Mesenchymal stem cell (in vitro differentiated cells and primary cell): ENCODE data around the gene RAET1E.
"Not testable (repeated sequence)": the region's sequence is repeated elsewhere in the genome, so short reads cannot be mapped to it uniquely, and the experiment has no call there.

Experiments
- DNase-seq: peaks from one replicate; pipeline ENCODE4 v3.0.0-alpha.2; 2013
- H2AFZ ChIP-seq: one replicate; pipeline ENCODE4 v1.6.1; 2013; ENCODE audit warnings: low read depth, mild to moderate bottlenecking, control low read depth, inconsistent platforms, low read length, moderate library complexity
- H2AK5ac ChIP-seq: 2 replicates; pipeline ENCODE4 v1.6.1; 2013; ENCODE audit warnings: low read length, moderate library complexity, mild to moderate bottlenecking, inconsistent platforms; ENCODE audit not compliant: severe bottlenecking
- H2BK120ac ChIP-seq: one replicate; pipeline ENCODE4 v1.6.1; 2013; ENCODE audit warnings: low read depth, mild to moderate bottlenecking, inconsistent platforms, low read length, moderate library complexity
- H2BK12ac ChIP-seq, 2 experiments: one replicate each; pipeline ENCODE4 v1.6.1; 2013; ENCODE audit warnings: inconsistent platforms in 2 of 2, low read length in 2 of 2, mild to moderate bottlenecking in 2 of 2, moderate library complexity in 2 of 2, control low read depth in 1 of 2
- H2BK15ac ChIP-seq: one replicate; pipeline ENCODE4 v1.6.1; 2013; ENCODE audit warnings: mild to moderate bottlenecking, low read depth, inconsistent platforms; ENCODE audit not compliant: poor library complexity, severe bottlenecking
- H2BK5ac ChIP-seq: 2 replicates; pipeline ENCODE4 v1.6.1; 2013; ENCODE audit warnings: low read depth, mild to moderate bottlenecking, low read length, control low read depth, inconsistent platforms; ENCODE audit not compliant: poor library complexity, severe bottlenecking
- H3K14ac ChIP-seq, 2 experiments: one replicate each; pipeline ENCODE4 v1.6.1; 2013; ENCODE audit warnings: inconsistent platforms in 2 of 2, low read length in 2 of 2, control low read depth in 1 of 2, mild to moderate bottlenecking in 1 of 2, moderate library complexity in 1 of 2
- H3K18ac ChIP-seq, 2 experiments: one replicate each; pipeline ENCODE4 v1.6.1; 2013; ENCODE audit warnings: inconsistent platforms in 2 of 2, low read length in 2 of 2, control low read depth in 1 of 2, low read depth in 1 of 2, mild to moderate bottlenecking in 1 of 2
- H3K23ac ChIP-seq, 2 experiments: one replicate each; pipeline ENCODE4 v1.6.1; 2013; ENCODE audit warnings: inconsistent platforms in 2 of 2, low read length in 2 of 2, mild to moderate bottlenecking in 2 of 2, moderate library complexity in 2 of 2, control low read depth in 1 of 2
- H3K27ac ChIP-seq: 2 replicates; pipeline ENCODE4 v1.5.1; 2013; ENCODE audit warnings: mild to moderate bottlenecking, moderate library complexity, low read length, control low read depth, inconsistent platforms; ENCODE audit not compliant: poor library complexity, severe bottlenecking
- H3K27me3 ChIP-seq, 2 experiments: 2 replicates each; pipeline versions ENCODE4 v1.6.1 to v1.7.0; 2013; ENCODE audit warnings: low read length in 2 of 2, mild to moderate bottlenecking in 2 of 2, moderate library complexity in 2 of 2, control low read depth in 1 of 2, inconsistent platforms in 1 of 2; ENCODE audit not compliant: control insufficient read depth in 1 of 2, insufficient read depth in 1 of 2
- H3K36me3 ChIP-seq, 2 experiments: 2 replicates each; pipeline versions ENCODE4 v1.6.1 to v1.7.0; 2013; ENCODE audit warnings: low read length in 2 of 2, control low read depth in 1 of 2, inconsistent platforms in 1 of 2, low read depth in 1 of 2, mild to moderate bottlenecking in 1 of 2; ENCODE audit not compliant: insufficient read depth in 2 of 2, control insufficient read depth in 1 of 2
- H3K4ac ChIP-seq, 2 experiments: one replicate each; pipeline ENCODE4 v1.6.1; 2013; ENCODE audit warnings: inconsistent platforms in 2 of 2, low read length in 2 of 2, mild to moderate bottlenecking in 2 of 2, moderate library complexity in 2 of 2, control low read depth in 1 of 2, low read depth in 1 of 2
- H3K4me1 ChIP-seq: 2 replicates; pipeline ENCODE4 v1.6.1; 2013; ENCODE audit warnings: low read depth, low read length, control low read depth; ENCODE audit not compliant: control insufficient read depth, insufficient read depth
- H3K4me2 ChIP-seq: 2 replicates; pipeline ENCODE4 v1.6.1; 2013; ENCODE audit warnings: low read length, mild to moderate bottlenecking, inconsistent platforms; ENCODE audit not compliant: poor library complexity, severe bottlenecking
- H3K4me3 ChIP-seq, 2 experiments: 2 replicates each; pipeline versions ENCODE4 v1.5.1 to v1.7.0; 2013; ENCODE audit warnings: low read length in 2 of 2, mild to moderate bottlenecking in 2 of 2, control low read depth in 1 of 2, low read depth in 1 of 2; ENCODE audit not compliant: insufficient read depth in 1 of 2
- H3K79me1 ChIP-seq: replicated peaks from 2 replicates; pipeline ENCODE4 v1.6.1; 2013; ENCODE audit warnings: mild to moderate bottlenecking, control low read depth, low read length, inconsistent platforms; ENCODE audit not compliant: poor library complexity, severe bottlenecking
- H3K9ac ChIP-seq: 2 replicates; pipeline ENCODE4 v1.7.0; 2013; ENCODE audit warnings: mild to moderate bottlenecking, low read length, moderate library complexity
- H3K9me3 ChIP-seq: 2 replicates; pipeline ENCODE4 v1.7.0; 2013; ENCODE audit warnings: mild to moderate bottlenecking, low read length; ENCODE audit not compliant: control insufficient read depth
- H4K8ac ChIP-seq: one replicate; pipeline ENCODE4 v1.6.1; 2013; ENCODE audit warnings: inconsistent platforms, mild to moderate bottlenecking, low read length, moderate library complexity
- H4K91ac ChIP-seq: one replicate; pipeline ENCODE4 v1.6.1; 2013; ENCODE audit warnings: mild to moderate bottlenecking, low read length, inconsistent platforms
- WGBS: methylation state at CpG from one replicate; pipeline ENCODE4 v1.1.7; 2013; ENCODE audit warnings: mixed read lengths; 5-methylcytosine and 5-hydroxymethylcytosine counted together

RAET1E gene

GRCh38 chr6:149852180-149852579, 45.7 kb downstream of the RAET1E start:
- H2BK120ac ChIP-seq: no peak overlapping the region
- no peak overlapping the region for H2BK5ac ChIP-seq
- H3K4me2 ChIP-seq: no peak overlapping the region
- WGBS: 26% methylated on average over 6 of the region's 6 CpGs
- no peak overlapping the region for H2AFZ ChIP-seq
- H3K4me3 ChIP-seq: no peak overlapping the region
- H3K9me3 ChIP-seq: no peaks in the 10 kb centered on the region
- peaks cover 13% of the 10 kb centered on the region for H3K4me1 ChIP-seq
- peak overlapping the region; percentile 22 to 67 for H3K18ac ChIP-seq
- H3K27me3 ChIP-seq: no peaks in the 10 kb centered on the region
- peaks cover 2% of the 10 kb centered on the region for H3K79me1 ChIP-seq
- H3K23ac ChIP-seq: no peak overlapping the region
- H4K91ac ChIP-seq: peak overlapping the region; percentile 57
- H3K36me3 ChIP-seq: peaks cover 0 to 19% of the 10 kb centered on the region in 2 experiments
- no peak overlapping the region for H2BK15ac ChIP-seq
- H3K14ac ChIP-seq: no peak overlapping the region
- H2BK12ac ChIP-seq: no peak overlapping the region
- H3K27ac ChIP-seq: no peak overlapping the region
- no peak overlapping the region for H2AK5ac ChIP-seq
- peak overlapping the region; percentile 21 for H4K8ac ChIP-seq
- no peak overlapping the region for H3K9ac ChIP-seq
- DNase-seq: peak; percentile 95
- H3K4ac ChIP-seq: no peak overlapping the region

GRCh38 chr6:149851461-149852110, 46.3 kb downstream of the RAET1E start:
- Histone ChIP-seq H3K4me1 (peaks cover 15% of the 10 kb centered on the region), H4K91ac (peak overlapping the region; percentile 48), H2BK120ac (no peak overlapping the region), H3K4me2 (no peak overlapping the region), H2BK5ac (no peak overlapping the region), H3K79me1 (peaks cover under 1% of the 10 kb centered on the region), H2BK15ac (peak overlapping the region; percentile 9), H3K4ac (no peak overlapping the region), H3K27ac (no peak overlapping the region), H2AFZ (no peak overlapping the region), H2AK5ac (no peak overlapping the region), H3K36me3 (peaks cover 0 to 19% of the 10 kb centered on the region in 2 experiments), H3K23ac (no peak overlapping the region), H3K9me3 (no peaks in the 10 kb centered on the region), H3K18ac (peak overlapping the region in 1 of 2 experiments; percentile 8), H4K8ac (no peak overlapping the region), H2BK12ac (peak overlapping the region in 1 of 2 experiments; percentile 29), H3K27me3 (no peaks in the 10 kb centered on the region), H3K14ac (no peak overlapping the region), H3K4me3 (no peak overlapping the region), H3K9ac (no peak overlapping the region)
- peak; percentile 89 for DNase-seq
- WGBS: 69% methylated on average over 3 of the region's 5 CpGs

- H4K8ac ChIP-seq, H4K91ac ChIP-seq, H2BK5ac ChIP-seq, H2AK5ac ChIP-seq, H2BK15ac ChIP-seq, H3K9ac ChIP-seq, H2BK120ac ChIP-seq, H3K4ac ChIP-seq, H3K23ac ChIP-seq, H3K14ac ChIP-seq, H3K79me1 ChIP-seq, H3K18ac ChIP-seq, H2AFZ ChIP-seq, DNase-seq, H3K27me3 ChIP-seq, H3K9me3 ChIP-seq, H3K4me2 ChIP-seq, H3K4me3 ChIP-seq: not testable (repeated sequence)
- peak overlapping the region; percentile 73 for H3K27ac ChIP-seq
- H2BK12ac ChIP-seq: peak overlapping the region in 1 of 2 experiments; percentile 19
- peaks cover 20% of the 10 kb centered on the region for H3K4me1 ChIP-seq
- WGBS: 96% methylated on average over 3 of the region's 4 CpGs
- peaks cover 0 to 19% of the 10 kb centered on the region in 2 experiments for H3K36me3 ChIP-seq
These were observed 49.6 kb downstream of the RAET1E start for GRCh38 chr6:149848343-149848742.
